C4-2B (cell line): ENCODE measurements around the gene RFTN1.

Experiments used
- H3K27ac ChIP-seq: fragments of 450-650 bp; 2 replicates; pipeline ENCODE4 v1.5.1; 2017
- ZFX ChIP-seq: fragments of 450-650 bp; IDR thresholded peaks from 2 replicates; pipeline ENCODE4 v1.6.1; 2017
- TF ChIP-seq, protein P1 (sequence below): fragments of 450-650 bp; conservative IDR thresholded peaks from 2 replicates; pipeline ENCODE4 v1.5.1; 2017; ENCODE audit warnings: mild to moderate bottlenecking

RFTN1 gene

GRCh38 chr3:16362770-16363169 lies 150.7 kb downstream of the RFTN1 start:
- TF ChIP-seq ZFX: no peak
- TF ChIP-seq, protein P1, sequence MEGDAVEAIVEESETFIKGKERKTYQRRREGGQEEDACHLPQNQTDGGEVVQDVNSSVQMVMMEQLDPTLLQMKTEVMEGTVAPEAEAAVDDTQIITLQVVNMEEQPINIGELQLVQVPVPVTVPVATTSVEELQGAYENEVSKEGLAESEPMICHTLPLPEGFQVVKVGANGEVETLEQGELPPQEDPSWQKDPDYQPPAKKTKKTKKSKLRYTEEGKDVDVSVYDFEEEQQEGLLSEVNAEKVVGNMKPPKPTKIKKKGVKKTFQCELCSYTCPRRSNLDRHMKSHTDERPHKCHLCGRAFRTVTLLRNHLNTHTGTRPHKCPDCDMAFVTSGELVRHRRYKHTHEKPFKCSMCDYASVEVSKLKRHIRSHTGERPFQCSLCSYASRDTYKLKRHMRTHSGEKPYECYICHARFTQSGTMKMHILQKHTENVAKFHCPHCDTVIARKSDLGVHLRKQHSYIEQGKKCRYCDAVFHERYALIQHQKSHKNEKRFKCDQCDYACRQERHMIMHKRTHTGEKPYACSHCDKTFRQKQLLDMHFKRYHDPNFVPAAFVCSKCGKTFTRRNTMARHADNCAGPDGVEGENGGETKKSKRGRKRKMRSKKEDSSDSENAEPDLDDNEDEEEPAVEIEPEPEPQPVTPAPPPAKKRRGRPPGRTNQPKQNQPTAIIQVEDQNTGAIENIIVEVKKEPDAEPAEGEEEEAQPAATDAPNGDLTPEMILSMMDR: no peak
- no peak overlapping the region for H3K27ac ChIP-seq

DNA sequence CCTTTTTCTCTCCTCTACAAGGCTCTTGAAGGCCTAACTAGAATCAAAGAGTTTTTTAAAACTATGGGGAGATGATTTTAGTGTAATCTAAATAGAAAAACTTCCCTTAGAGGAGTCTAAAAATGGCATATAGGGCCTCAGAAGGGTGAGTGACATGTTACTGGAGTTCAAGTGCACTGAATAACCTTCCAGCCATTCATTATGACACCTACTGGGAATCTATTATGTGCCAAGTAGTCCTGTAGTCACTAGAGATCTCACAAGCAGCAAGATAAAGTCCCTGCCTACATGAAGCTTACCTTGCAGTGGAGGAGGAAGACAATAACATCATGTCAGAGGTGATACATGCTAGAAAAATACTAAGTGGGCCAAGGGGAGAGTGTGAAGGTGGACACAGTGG lies 152.4 kb downstream of the RFTN1 start:
- H3K27ac ChIP-seq: no peak overlapping the region
- TF ChIP-seq ZFX: no peak
- TF ChIP-seq, protein P1: no peak

DNA sequence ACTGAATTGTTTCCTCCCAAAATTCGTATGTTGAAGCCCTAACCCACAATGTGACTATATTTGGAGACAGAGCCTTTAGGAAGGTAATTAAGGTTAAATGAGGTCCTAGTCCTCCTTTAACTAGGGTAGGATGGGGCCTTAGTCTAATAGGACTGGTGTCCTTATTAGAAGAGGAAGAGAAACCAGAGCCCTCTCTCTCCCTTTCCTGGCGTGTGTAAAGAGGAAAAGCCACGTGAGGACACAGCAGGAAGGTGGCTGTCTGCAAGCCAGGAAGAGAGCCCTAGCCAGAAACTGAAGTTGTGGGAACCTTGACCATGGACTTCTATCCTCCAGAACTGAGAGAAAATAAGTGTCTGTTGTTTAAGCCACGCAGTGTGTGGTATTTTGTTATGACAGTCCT lies 154.2 kb downstream of the RFTN1 start:
- no peak overlapping the region for H3K27ac ChIP-seq
- TF ChIP-seq, protein P1: no peak
- no peak for TF ChIP-seq ZFX

- TF ChIP-seq ZFX: no peak
- TF ChIP-seq, protein P1: no peak
Measured at GRCh38 chr3:16358336-16358735, 155.2 kb downstream of the RFTN1 start.

DNA sequence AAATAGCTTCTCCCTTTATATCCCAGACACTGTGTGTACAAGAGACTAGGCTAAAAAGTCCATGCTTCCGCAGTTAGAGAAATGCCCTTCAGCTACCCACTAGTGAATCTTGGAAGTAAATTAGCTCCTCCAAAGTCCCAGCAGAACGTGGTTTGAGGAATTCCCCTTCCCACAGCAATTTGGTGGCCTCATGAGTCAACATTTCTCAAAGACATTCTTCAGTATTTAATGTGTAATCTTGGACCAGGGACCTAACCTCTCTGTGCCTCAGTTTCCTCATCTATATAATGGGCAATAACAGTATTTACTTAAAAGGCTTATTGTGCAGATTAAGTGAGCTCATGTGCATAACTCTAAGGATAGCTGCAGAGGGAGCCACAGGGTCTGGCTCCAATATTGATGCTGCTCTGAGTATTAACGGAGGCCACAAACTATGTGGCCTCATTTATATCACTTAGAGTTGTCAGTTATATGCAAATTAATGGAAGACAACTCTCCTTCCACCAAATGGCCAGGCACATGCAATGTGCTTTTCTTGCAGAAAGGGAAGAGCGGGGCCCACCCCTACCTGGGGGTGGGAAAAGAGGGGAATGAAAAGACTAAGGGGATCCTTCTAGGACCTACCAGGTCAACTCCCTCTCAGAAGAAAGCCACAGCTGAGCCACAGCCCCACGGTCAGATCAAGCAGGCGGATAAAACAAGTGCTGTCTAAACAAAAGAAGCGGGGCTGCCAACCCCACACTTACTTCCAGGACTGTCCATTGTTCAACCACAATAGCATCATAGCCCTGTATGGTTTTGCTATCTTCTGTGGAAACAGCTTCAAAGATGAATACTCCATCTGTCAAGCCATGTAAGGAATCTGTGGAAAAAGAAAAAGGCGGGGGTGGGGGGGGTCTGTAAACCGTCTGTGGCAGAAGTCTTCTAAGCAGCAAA lies 156.0 kb downstream of the RFTN1 start:
- no peak overlapping the region for H3K27ac ChIP-seq
- TF ChIP-seq ZFX: no peak
- TF ChIP-seq, protein P1: no peak

More at GRCh38 chr3:16358336-16358735, 155.2 kb downstream of the RFTN1 start:
- H3K27ac ChIP-seq: no peak overlapping the region

DNA sequence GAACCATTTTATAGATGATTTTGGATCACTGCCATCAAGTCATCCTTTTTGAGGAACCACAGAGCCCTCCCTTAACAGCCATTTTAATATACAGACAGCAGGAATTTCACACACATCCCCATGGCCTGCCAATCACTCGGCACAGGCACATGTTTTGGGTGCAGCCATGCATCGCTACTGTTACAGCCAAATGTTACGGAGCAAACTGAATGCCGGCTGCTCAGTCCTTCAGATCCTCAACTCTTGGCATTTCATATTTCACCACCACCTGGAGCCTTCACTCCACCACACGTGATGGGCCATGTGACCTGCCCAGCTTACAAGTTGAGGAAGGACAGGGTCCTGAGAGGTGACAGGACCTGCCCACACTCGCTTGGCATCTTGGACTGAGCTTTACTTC lies 157.7 kb downstream of the RFTN1 start:
- H3K27ac ChIP-seq: no peak overlapping the region

GRCh38 chr3:16354291-16354690 lies 159.2 kb downstream of the RFTN1 start:
- no peak for TF ChIP-seq ZFX
- no peak overlapping the region for H3K27ac ChIP-seq

More for the DNA sequence above, 157.7 kb downstream of the RFTN1 start:
- TF ChIP-seq, protein P1: no peak
- no peak for TF ChIP-seq ZFX
